KOPT-K1 (cell line): Measurements from ENCODE around the gene LZTS3.
A peak's percentile ranks its signal among the peaks of the same experiment; 100 is the strongest.
"Not testable (repeated sequence)": the region's sequence is repeated elsewhere in the genome, so short reads cannot be mapped to it uniquely, and the experiment has no call there.

Experiments used
- H3K27ac ChIP-seq: fragments of 200-600 bp; sonication (generic); 2 replicates; pipeline ENCODE4 v1.5.1; 2016; ENCODE audit warnings: antibody characterized with exemption, mild to moderate bottlenecking, low read depth, low read length; ENCODE audit not compliant: poor library complexity, severe bottlenecking
- H3K36me3 ChIP-seq: fragments of 200-600 bp; sonication (generic); 2 replicates; pipeline ENCODE4 v1.5.1; 2017; ENCODE audit warnings: antibody characterized with exemption, mild to moderate bottlenecking, low read length, moderate library complexity; ENCODE audit not compliant: insufficient read depth
- H3K9me3 ChIP-seq: fragments of 200-600 bp; sonication (generic); 2 replicates; pipeline ENCODE4 v1.5.1; 2017; ENCODE audit warnings: antibody characterized with exemption, low read length, mild to moderate bottlenecking; ENCODE audit not compliant: insufficient read depth, poor library complexity, severe bottlenecking

The LZTS3 gene

GRCh38 chr20:3172933-3173609, at the start of gene LZTS3:
Gene LZTS3 (minus strand): TSS chr20:3173549. CDS start chr20:3167163, 6,386 bp downstream.
- Histone ChIP-seq H3K36me3 (no peaks in the 10 kb centered on the region), H3K27ac (no peak within 1 kb of the TSS), H3K9me3 (no peaks in the 10 kb centered on the region)

GRCh38 chr20:3221398-3222226, 48.3 kb upstream of the LZTS3 start:
- no peaks in the 10 kb centered on the region for H3K9me3 ChIP-seq
- peaks cover 88% of the 10 kb centered on the region for H3K36me3 ChIP-seq
- H3K27ac ChIP-seq = no peak overlapping the region

GRCh38 chr20:3218307-3218988, 45.1 kb upstream of the LZTS3 start:
- Histone ChIP-seq H3K36me3 (peaks cover 97% of the 10 kb centered on the region), H3K9me3 (no peaks in the 10 kb centered on the region), H3K27ac (no peak overlapping the region)

GRCh38 chr20:3215359-3215917, 42.1 kb upstream of the LZTS3 start:
- peaks cover 76% of the 10 kb centered on the region for H3K36me3 ChIP-seq
- H3K27ac ChIP-seq, H3K9me3 ChIP-seq: not testable (repeated sequence)

GRCh38 chr20:3213226-3213625, 39.9 kb upstream of the LZTS3 start:
- H3K9me3 ChIP-seq = no peaks in the 10 kb centered on the region

GRCh38 chr20:3210346-3210745, 37.0 kb upstream of the LZTS3 start:
- no peaks in the 10 kb centered on the region for H3K9me3 ChIP-seq
- peak overlapping the region; percentile 74 for H3K27ac ChIP-seq
- peaks cover 25% of the 10 kb centered on the region for H3K36me3 ChIP-seq

More at GRCh38 chr20:3213226-3213625, 39.9 kb upstream of the LZTS3 start:
- H3K27ac ChIP-seq = no peak overlapping the region
- H3K36me3 ChIP-seq = peaks cover 53% of the 10 kb centered on the region

- Histone ChIP-seq H3K27ac (peak overlapping the region; percentile 74), H3K9me3 (no peaks in the 10 kb centered on the region), H3K36me3 (peaks cover 21% of the 10 kb centered on the region)
Measured at GRCh38 chr20:3209946-3210317, 36.6 kb upstream of the LZTS3 start.

GRCh38 chr20:3209257-3209945, 36.1 kb upstream of the LZTS3 start, which contains the start of gene ITPA:
Gene ITPA (plus strand): TSS chr20:3209498. CDS start chr20:3209552, 54 bp downstream.
- peak within 1 kb of the TSS; percentile 74 for H3K27ac ChIP-seq
- peaks cover 17% of the 10 kb centered on the region for H3K36me3 ChIP-seq
- no peaks in the 10 kb centered on the region for H3K9me3 ChIP-seq

GRCh38 chr20:3208786-3209256, 35.5 kb upstream of the LZTS3 start:
- H3K9me3 ChIP-seq = no peaks in the 10 kb centered on the region
- H3K36me3 ChIP-seq = peaks cover 12% of the 10 kb centered on the region
- peak overlapping the region; percentile 74 for H3K27ac ChIP-seq

- Histone ChIP-seq H3K27ac (peak within 1 kb of the TSS; percentile 79), H3K36me3 (peaks cover 31% of the 10 kb centered on the region), H3K9me3 (no peaks in the 10 kb centered on the region)
Measured at GRCh38 chr20:3204124-3204794, 30.9 kb upstream of the LZTS3 start, which contains the start of gene DDRGK1. Gene DDRGK1 (minus strand): TSS chr20:3204682. CDS start chr20:3204627, 55 bp downstream.

- Histone ChIP-seq H3K36me3 (peaks cover 38% of the 10 kb centered on the region), H3K9me3 (no peaks in the 10 kb centered on the region), H3K27ac (peak overlapping the region; percentile 79)
Measured at GRCh38 chr20:3203315-3204123, 30.2 kb upstream of the LZTS3 start.

- Histone ChIP-seq H3K27ac (peak overlapping the region; percentile 79), H3K9me3 (no peaks in the 10 kb centered on the region), H3K36me3 (peaks cover 38% of the 10 kb centered on the region)
Measured at GRCh38 chr20:3202965-3203314, 29.6 kb upstream of the LZTS3 start.

- Histone ChIP-seq H3K9me3 (no peaks in the 10 kb centered on the region), H3K36me3 (peaks cover 63% of the 10 kb centered on the region), H3K27ac (no peak overlapping the region)
Measured at GRCh38 chr20:3199976-3200755, 26.8 kb upstream of the LZTS3 start.
